ENCODE data around the gene EFCAB9.
"Not testable (repeated sequence)": the region's sequence is repeated elsewhere in the genome, so short reads cannot be mapped to it uniquely, and the experiment has no call there.

The EFCAB9 gene

GRCh38 chr5:172193872-172194271 lies at the start of gene EFCAB9:
Gene EFCAB9 (plus strand): TSS chr5:172194172. CDS start chr5:172194173, 1 bp downstream.
- no peak for DNase-seq (ENCODE audit: low read depth)

- DNase-seq (ENCODE audit: low read depth) = no peak
Measured at GRCh38 chr5:172144291-172144815, 49.6 kb upstream of the EFCAB9 start.

GRCh38 chr5:172144931-172145869 lies 48.8 kb upstream of the EFCAB9 start:
- no peak for DNase-seq (ENCODE audit: low read depth)

- DNase-seq (ENCODE audit: low read depth) = no peak
Measured at GRCh38 chr5:172145870-172146747, 47.9 kb upstream of the EFCAB9 start.

- no peak for DNase-seq (ENCODE audit: low read depth)
Measured at GRCh38 chr5:172146748-172147092, 47.3 kb upstream of the EFCAB9 start.

GRCh38 chr5:172147857-172148256 lies 46.1 kb upstream of the EFCAB9 start:
- DNase-seq (ENCODE audit: low read depth) = no peak

- no peak for DNase-seq (ENCODE audit: low read depth)
Measured at GRCh38 chr5:172148381-172148780, 45.6 kb upstream of the EFCAB9 start.

- DNase-seq (ENCODE audit: low read depth) = peak; percentile 33
Measured at GRCh38 chr5:172149073-172149472, 44.9 kb upstream of the EFCAB9 start.

- DNase-seq (ENCODE audit: low read depth) = not testable (repeated sequence)
Measured at GRCh38 chr5:172149481-172149880, 44.5 kb upstream of the EFCAB9 start.

- DNase-seq (ENCODE audit: low read depth) = peak; percentile 42
Measured at GRCh38 chr5:172150514-172151425, 43.2 kb upstream of the EFCAB9 start.

GRCh38 chr5:172151661-172152210 lies 42.2 kb upstream of the EFCAB9 start:
- no peak for DNase-seq (ENCODE audit: low read depth)

GRCh38 chr5:172153695-172154094 lies 40.3 kb upstream of the EFCAB9 start:
- no peak for DNase-seq (ENCODE audit: low read depth)

GRCh38 chr5:172155101-172155500 lies 38.9 kb upstream of the EFCAB9 start:
- not testable (repeated sequence) for DNase-seq (ENCODE audit: low read depth)

- DNase-seq (ENCODE audit: low read depth) = no peak
Measured at GRCh38 chr5:172156541-172156994, 37.4 kb upstream of the EFCAB9 start.

GRCh38 chr5:172159016-172159415 lies 35.0 kb upstream of the EFCAB9 start:
- DNase-seq (ENCODE audit: low read depth) = no peak

- no peak for DNase-seq (ENCODE audit: low read depth)
Measured at GRCh38 chr5:172160506-172160905, 33.5 kb upstream of the EFCAB9 start.

- DNase-seq (ENCODE audit: low read depth) = no peak
Measured at GRCh38 chr5:172162323-172162986, 31.5 kb upstream of the EFCAB9 start.

GRCh38 chr5:172162987-172163343 lies 31.0 kb upstream of the EFCAB9 start:
- DNase-seq (ENCODE audit: low read depth) = no peak

GRCh38 chr5:172163346-172163745 lies 30.6 kb upstream of the EFCAB9 start:
- no peak for DNase-seq (ENCODE audit: low read depth)

- no peak for DNase-seq (ENCODE audit: low read depth)
Measured at GRCh38 chr5:172164769-172165212, 29.2 kb upstream of the EFCAB9 start.

GRCh38 chr5:172165465-172165864 lies 28.5 kb upstream of the EFCAB9 start:
- DNase-seq (ENCODE audit: low read depth) = no peak

Data from GM04503 (cell line).